ES-I3 (cell line): ENCODE data around the gene RAB21.
A peak's percentile ranks its signal among the peaks of the same experiment; 100 is the strongest.
"Not testable (repeated sequence)": the region's sequence is repeated elsewhere in the genome, so short reads cannot be mapped to it uniquely, and the experiment has no call there.

ENCODE experiments used
- H3K36me3 ChIP-seq: 2 replicates; pipeline ENCODE4 v1.6.1; 2013; ENCODE audit warnings: mild to moderate bottlenecking, low read length, control low read depth, moderate library complexity; ENCODE audit not compliant: insufficient read depth
- H3K4me1 ChIP-seq: 2 replicates; pipeline ENCODE4 v1.6.1; 2013; ENCODE audit warnings: mild to moderate bottlenecking, control low read depth, low read length; ENCODE audit not compliant: insufficient read depth
- H3K9ac ChIP-seq: 2 replicates; pipeline ENCODE4 v1.6.1; 2013; ENCODE audit warnings: low read depth, mild to moderate bottlenecking, low read length, moderate library complexity
- H3K9me3 ChIP-seq: 2 replicates; pipeline ENCODE4 v1.6.1; 2013; ENCODE audit warnings: mild to moderate bottlenecking, low read length, moderate library complexity; ENCODE audit not compliant: control insufficient read depth, insufficient read depth

Gene RAB21

GRCh38 chr12:71737197-71737596 is 17.5 kb upstream of the RAB21 start:
- Histone ChIP-seq H3K36me3 (no peaks in the 10 kb centered on the region), H3K9ac (no peak overlapping the region), H3K4me1 (no peaks in the 10 kb centered on the region), H3K9me3 (no peaks in the 10 kb centered on the region)

DNA sequence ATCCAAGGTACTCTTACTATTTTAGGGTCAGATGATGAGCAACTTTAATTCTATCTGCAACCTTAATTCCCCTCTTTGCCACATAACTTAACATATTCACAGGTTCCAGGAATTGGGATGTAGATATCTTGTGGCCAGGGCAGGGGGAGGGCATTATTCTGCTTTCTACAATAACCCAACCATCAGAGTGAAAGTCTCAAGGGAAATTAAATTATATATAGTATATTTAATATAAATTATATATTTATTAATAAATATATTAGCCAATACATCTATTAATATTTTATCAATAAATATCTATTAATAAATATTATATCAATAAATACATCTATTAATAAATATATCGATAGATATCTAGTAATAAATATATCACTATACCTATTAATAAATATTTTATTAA is 11.7 kb upstream of the RAB21 start:
- no peak overlapping the region for H3K9ac ChIP-seq
- no peaks in the 10 kb centered on the region for H3K36me3 ChIP-seq
- no peaks in the 10 kb centered on the region for H3K4me1 ChIP-seq
- H3K9me3 ChIP-seq, result no peaks in the 10 kb centered on the region

DNA sequence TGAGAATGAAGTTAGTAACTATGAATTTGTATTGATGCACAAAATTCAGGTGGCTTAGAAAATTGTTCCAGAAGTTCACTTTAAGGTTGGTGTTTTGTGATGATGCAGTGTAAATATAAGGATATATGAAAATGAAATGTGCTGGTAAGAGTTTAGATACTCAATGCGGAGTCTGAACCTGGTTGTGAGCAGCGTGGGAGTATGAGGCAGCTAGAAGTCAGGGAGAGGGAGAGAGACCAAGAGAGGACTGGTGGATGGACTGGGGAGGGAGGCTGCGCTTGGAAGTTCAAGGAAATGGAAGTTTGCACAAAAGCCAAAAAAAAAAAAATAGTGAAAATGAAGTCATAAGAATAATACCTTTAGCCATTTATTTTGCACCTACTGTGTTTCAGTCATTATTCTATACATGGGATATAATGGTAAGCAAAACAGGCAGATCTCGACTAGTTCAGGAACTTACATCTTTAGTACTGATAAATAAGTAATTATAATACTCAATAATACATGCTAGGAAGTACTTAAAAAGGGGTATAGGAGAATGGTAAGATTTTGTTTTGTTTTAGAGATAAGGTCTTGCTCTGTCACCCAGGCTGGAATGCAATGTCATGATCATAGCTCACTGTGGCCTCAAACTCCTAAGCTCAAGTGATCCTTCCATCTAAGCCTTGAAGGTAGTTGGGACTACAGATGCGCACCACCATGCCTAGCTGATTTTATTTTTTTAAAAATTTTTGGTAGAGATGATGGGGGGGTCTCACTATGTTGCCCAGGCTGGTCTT is 10.0 kb upstream of the RAB21 start:
- no peaks in the 10 kb centered on the region for H3K36me3 ChIP-seq
- H3K9me3 ChIP-seq, result no peaks in the 10 kb centered on the region
- H3K4me1 ChIP-seq, result peaks cover 10% of the 10 kb centered on the region; the same call in 1 of the 2 replicates
- no peak overlapping the region for H3K9ac ChIP-seq

- Histone ChIP-seq H3K9ac (no peak overlapping the region), H3K9me3 (no peaks in the 10 kb centered on the region)
Measured at GRCh38 chr12:71746974-71747611, 7.6 kb upstream of the RAB21 start.

GRCh38 chr12:71748081-71748850 is 6.4 kb upstream of the RAB21 start:
- H3K9ac ChIP-seq, result no peak overlapping the region

More at GRCh38 chr12:71746974-71747611, 7.6 kb upstream of the RAB21 start:
- peaks cover 16% of the 10 kb centered on the region; the same call in 1 of the 2 replicates for H3K4me1 ChIP-seq
- H3K36me3 ChIP-seq, result no peaks in the 10 kb centered on the region

DNA sequence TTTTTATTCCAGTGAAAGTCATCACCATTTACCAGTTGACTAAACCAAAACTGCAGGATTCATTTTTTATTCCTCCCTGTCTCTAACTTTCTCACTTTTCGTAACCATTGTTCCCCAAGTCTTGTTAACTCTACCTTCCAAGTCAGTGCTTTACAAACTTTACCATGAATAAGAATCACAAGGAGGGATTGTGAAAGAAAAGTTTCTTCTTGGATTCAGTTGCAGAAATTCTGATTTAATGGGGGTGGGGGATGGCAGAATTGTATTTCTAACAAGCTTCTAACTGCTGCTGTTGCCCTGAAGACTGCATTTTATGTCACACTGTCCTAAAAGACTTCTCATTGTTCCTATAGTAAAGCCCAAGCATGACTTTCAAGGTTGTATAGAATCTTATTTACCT is 5.0 kb upstream of the RAB21 start:
- H3K4me1 ChIP-seq, result peaks cover 16% of the 10 kb centered on the region; the same call in 1 of the 2 replicates
- H3K9ac ChIP-seq, result no peak overlapping the region
- no peaks in the 10 kb centered on the region for H3K36me3 ChIP-seq
- H3K9me3 ChIP-seq, result no peaks in the 10 kb centered on the region

More at GRCh38 chr12:71748081-71748850, 6.4 kb upstream of the RAB21 start:
- H3K36me3 ChIP-seq, result no peaks in the 10 kb centered on the region
- peaks cover 16% of the 10 kb centered on the region; the same call in 1 of the 2 replicates for H3K4me1 ChIP-seq
- H3K9me3 ChIP-seq, result no peaks in the 10 kb centered on the region

DNA sequence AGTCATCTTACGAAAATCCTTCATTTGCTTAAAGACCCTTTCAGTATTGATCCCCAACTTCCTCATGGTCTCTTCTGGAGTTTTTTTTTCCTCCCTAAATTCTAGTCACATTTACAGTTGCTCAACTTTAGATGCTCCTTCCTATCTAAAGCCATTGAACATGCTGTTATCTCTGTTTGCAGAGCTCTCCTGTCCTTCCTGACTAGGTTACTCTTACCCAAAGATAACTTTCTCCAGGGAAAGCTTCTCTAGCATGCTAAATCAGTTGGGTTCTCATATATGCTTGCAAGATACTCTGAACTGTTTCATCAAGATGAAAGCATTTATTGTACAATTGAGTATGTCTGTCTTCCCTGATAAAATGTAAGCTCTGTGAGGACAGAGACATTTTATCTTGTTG is 1.8 kb upstream of the RAB21 start:
- Histone ChIP-seq H3K36me3 (no peaks in the 10 kb centered on the region), H3K4me1 (peaks cover 24% of the 10 kb centered on the region), H3K9ac (no peak overlapping the region), H3K9me3 (no peaks in the 10 kb centered on the region)

DNA sequence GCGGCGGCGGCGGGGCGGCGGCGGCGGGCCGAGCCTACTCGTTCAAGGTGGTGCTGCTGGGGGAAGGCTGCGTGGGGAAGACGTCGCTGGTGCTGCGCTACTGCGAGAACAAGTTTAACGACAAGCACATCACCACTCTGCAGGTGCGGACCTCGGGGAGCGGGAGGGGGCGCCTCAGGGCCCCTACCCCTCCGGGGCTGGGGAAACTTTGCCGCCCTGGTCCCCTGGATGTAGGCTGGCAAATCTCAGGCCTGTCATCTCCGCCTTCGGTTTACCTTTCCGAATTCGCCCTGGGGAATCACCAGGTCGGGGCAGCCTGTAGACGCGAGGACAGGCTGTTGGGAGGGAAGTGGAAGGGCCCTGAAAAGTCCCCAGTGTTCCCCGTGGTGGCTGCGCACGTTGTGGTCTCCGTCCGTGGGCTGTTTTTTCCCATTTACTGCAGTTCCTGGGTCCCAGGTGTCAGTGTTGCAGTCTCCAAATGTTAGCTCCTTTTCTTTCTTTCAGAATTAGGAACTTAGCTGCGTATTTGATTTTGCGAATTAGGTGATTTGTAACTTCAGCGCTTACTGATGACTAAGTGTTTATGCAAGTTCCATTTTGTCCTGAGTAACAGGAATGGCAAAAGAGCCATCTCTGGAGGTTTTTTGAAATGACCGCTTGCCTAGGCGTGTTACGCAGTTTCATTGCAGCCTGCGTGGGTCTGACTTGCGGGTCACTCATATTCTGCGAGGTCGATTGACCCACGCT is 656 bp downstream of the RAB21 start:
- Histone ChIP-seq H3K36me3 (peaks cover 4% of the 10 kb centered on the region), H3K9me3 (no peaks in the 10 kb centered on the region), H3K9ac (peak overlapping the region; percentile 69), H3K4me1 (peaks cover 8% of the 10 kb centered on the region)

DNA sequence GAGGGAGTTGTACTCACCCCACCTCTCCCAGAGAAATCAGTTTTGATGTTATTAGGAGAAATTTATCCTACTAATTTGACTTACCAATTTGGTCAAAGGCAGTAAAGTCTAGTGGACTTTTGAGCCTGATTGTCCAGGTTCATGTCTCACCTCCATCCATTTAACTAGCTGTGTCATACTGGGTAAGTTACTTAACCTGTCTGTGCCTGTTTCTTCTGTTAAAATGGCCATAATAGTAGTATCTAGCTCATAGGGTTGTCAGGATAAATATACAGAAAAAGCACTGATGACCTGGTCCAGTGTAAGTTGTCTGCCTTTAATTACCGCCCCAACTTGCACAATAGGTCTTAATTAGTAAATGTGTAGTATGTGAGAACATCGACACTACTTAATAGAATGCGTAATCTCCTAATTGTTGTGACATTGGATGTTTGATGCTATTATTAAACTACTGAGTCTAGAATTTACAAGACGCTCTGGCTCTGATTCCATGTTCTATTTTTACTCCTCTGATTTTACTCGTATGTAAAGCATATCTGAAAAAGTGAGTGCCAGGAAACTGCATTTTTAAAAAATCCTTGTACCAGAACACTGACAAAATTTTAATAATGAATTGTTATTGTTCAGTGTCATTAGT is 1.5 kb downstream of the RAB21 start:
- no peaks in the 10 kb centered on the region for H3K9me3 ChIP-seq

GRCh38 chr12:71759941-71760340 is 5.3 kb downstream of the RAB21 start:
- no peak overlapping the region for H3K9ac ChIP-seq
- no peaks in the 10 kb centered on the region for H3K9me3 ChIP-seq
- H3K36me3 ChIP-seq, result peaks cover 4% of the 10 kb centered on the region
- peaks cover 12% of the 10 kb centered on the region for H3K4me1 ChIP-seq

More for the DNA sequence above, 1.5 kb downstream of the RAB21 start:
- Histone ChIP-seq H3K36me3 (peaks cover 4% of the 10 kb centered on the region), H3K9ac (peak overlapping the region; percentile 69; the same call in 1 of the 2 replicates), H3K4me1 (peaks cover 8% of the 10 kb centered on the region)

- Histone ChIP-seq H3K9ac (no peak overlapping the region), H3K4me1 (peaks cover 12% of the 10 kb centered on the region), H3K9me3 (no peaks in the 10 kb centered on the region), H3K36me3 (peaks cover 4% of the 10 kb centered on the region)
Measured at GRCh38 chr12:71760471-71760870, 5.8 kb downstream of the RAB21 start.

GRCh38 chr12:71761354-71761753 is 6.7 kb downstream of the RAB21 start:
- not testable (repeated sequence) for H3K36me3 ChIP-seq, H3K4me1 ChIP-seq, H3K9me3 ChIP-seq, H3K9ac ChIP-seq

DNA sequence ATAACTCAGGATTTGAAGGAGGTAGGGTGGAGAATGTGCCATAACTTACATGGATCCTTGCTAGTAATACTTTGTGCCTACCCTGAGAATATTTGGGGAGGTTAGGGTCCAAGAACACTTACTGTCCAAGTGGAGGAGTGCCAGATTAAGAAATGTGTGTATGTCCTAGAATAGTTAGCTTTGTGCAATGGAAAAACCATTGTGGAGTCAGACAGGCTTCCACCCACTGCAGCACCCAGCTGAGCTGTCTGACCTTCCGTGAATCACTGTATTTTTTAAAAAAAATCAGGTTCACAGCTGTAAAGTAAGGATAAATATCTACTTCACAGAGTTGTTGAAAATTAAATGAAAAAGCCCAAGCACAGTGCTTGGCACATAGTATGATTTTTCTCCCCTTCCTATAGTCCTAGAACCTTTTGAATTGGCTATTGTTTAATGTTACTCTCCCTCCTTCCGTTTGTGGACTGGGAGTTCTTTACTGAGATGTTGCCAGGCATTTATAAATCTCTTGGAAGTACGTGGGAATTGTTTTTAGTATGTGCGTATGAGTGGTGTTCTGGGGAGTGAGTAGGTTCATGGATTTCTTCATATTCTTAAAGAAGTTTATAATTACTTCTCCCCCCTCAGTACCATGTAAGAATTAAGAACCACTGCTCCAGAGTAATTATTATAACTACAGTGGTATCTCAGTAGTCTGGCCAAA is 9.2 kb downstream of the RAB21 start:
- Histone ChIP-seq H3K4me1 (0 out of 2 replicates have a peak, but pooled peaks cover 4% of the 10 kb centered on the region), H3K9ac (no peak overlapping the region), H3K9me3 (no peaks in the 10 kb centered on the region), H3K36me3 (no peaks in the 10 kb centered on the region)
